ENCODE results near the gene POLR1H. TPM values are rescaled to one million over a fixed set of nuclear protein-coding genes. Genes with fewer than 3 reads are reported as not detected.

The POLR1H gene
- total RNA-seq, 1 experiment from 2014 or later, result 42.6 TPM

- Histone ChIP-seq H2AFZ (ENCODE audit: low read depth, low read length, poor library complexity, severe bottlenecking) (no peak overlapping the region), H3K4me1 (ENCODE audit: control insufficient read depth in 1 of 2, insufficient read depth in 2 of 2, low read length in 2 of 2) (peaks cover 11 to 19% of the 10 kb centered on the region in 2 experiments), H3K79me2 (ENCODE audit: insufficient read depth, low read length) (no peaks in the 10 kb centered on the region), H3K4me2 (ENCODE audit: low read length) (no peak overlapping the region), H3K36me3 (ENCODE audit: control insufficient read depth in 1 of 2, insufficient read depth in 2 of 2, low read length in 2 of 2) (0 out of 4 replicates have a peak, but pooled peaks cover 0 to 2% of the 10 kb centered on the region in 2 experiments), H4K20me1 (ENCODE audit: insufficient read depth) (no peaks in the 10 kb centered on the region), H3K9me3 (ENCODE audit: control insufficient read depth in 1 of 2, insufficient read depth in 1 of 2, low read depth in 1 of 2, low read length in 2 of 2) (no peaks in the 10 kb centered on the region), H3K27ac (ENCODE audit: low read depth, low read length) (no peak overlapping the region), H3K4me3 (replicated peaks in 1 of 2; ENCODE audit: low read depth in 1 of 2, low read length in 2 of 2) (no peak overlapping the region), H3K9me2 (ENCODE audit: insufficient read depth) (no peaks in the 10 kb centered on the region), H3K27me3 (ENCODE audit: insufficient read depth, low read length) (no peaks in the 10 kb centered on the region), H3K9ac (ENCODE audit: low read length) (no peak overlapping the region)
- ATAC-seq, result no peak
- CTCF ChIA-PET, result no interaction called here
- POLR2A ChIA-PET, result no interaction called here
- DNase-seq (ENCODE audit: low read depth, low spot score), result no peak
- TF ChIP-seq SP1 (IDR thresholded peaks at IDR 0.05; ENCODE audit: low read depth), result no peak
- TF ChIP-seq ATF3 (IDR thresholded peaks at IDR 0.05), result no peak
- no peak for TF ChIP-seq TCF7L2 (IDR thresholded peaks at IDR 0.05; ENCODE audit: borderline replicate concordance, extremely low read depth, insufficient read depth, insufficient read length)
- no peak for TF ChIP-seq POLR2AphosphoS5 (IDR thresholded peaks at IDR 0.05; ENCODE audit: low read depth, low read length)
- TF ChIP-seq RAD21 (IDR thresholded peaks at IDR 0.05; ENCODE audit: low read depth), result no peak
- no peak for TF ChIP-seq ZNF274 (IDR thresholded peaks at IDR 0.05; ENCODE audit: low read depth, low read length)
- TF ChIP-seq SIN3A (IDR thresholded peaks at IDR 0.05; ENCODE audit: low read depth), result no peak
- RAD21 ChIA-PET (ENCODE audit: low non-redundant PET in 1 of 2, low total read pairs in 2 of 2, uncharacterized antibody in 2 of 2, unreplicated experiment in 2 of 2), result no interaction called here
- BruUV-seq (replicated peaks), result no TSS peak
- intact Hi-C loops (cut with micrococcal nuclease), result no loop called here
These were observed 12.6 kb downstream of the POLR1H start for GRCh38 chr6:30073489-30074235.

GRCh38 chr6:30074331-30075093, 13.4 kb downstream of the POLR1H start:
- Histone ChIP-seq H3K36me3 (ENCODE audit: control insufficient read depth in 1 of 2, insufficient read depth in 2 of 2, low read length in 2 of 2) (no peaks in the 10 kb centered on the region), H3K9me2 (ENCODE audit: insufficient read depth) (no peaks in the 10 kb centered on the region), H3K4me1 (ENCODE audit: control insufficient read depth in 1 of 2, insufficient read depth in 2 of 2, low read length in 2 of 2) (peaks cover 11 to 19% of the 10 kb centered on the region in 2 experiments), H3K27me3 (ENCODE audit: insufficient read depth, low read length) (no peaks in the 10 kb centered on the region), H3K79me2 (ENCODE audit: insufficient read depth, low read length) (no peaks in the 10 kb centered on the region), H2AFZ (ENCODE audit: low read depth, low read length, poor library complexity, severe bottlenecking) (no peak overlapping the region), H3K4me3 (replicated peaks in 1 of 2; ENCODE audit: low read depth in 1 of 2, low read length in 2 of 2) (no peak overlapping the region), H4K20me1 (ENCODE audit: insufficient read depth) (no peaks in the 10 kb centered on the region), H3K9me3 (ENCODE audit: control insufficient read depth in 1 of 2, insufficient read depth in 1 of 2, low read depth in 1 of 2, low read length in 2 of 2) (no peaks in the 10 kb centered on the region), H3K27ac (ENCODE audit: low read depth, low read length) (no peak overlapping the region), H3K9ac (ENCODE audit: low read length) (no peak overlapping the region), H3K4me2 (ENCODE audit: low read length) (no peak overlapping the region)
- ChIA-PET RAD21 (ENCODE audit: low non-redundant PET in 1 of 2, low total read pairs in 2 of 2, uncharacterized antibody in 2 of 2, unreplicated experiment in 2 of 2) (no interaction called here), CTCF (no interaction called here), POLR2A (no interaction called here)
- no peak for DNase-seq (ENCODE audit: low read depth, low spot score)
- BruUV-seq (replicated peaks), result no TSS peak
- intact Hi-C loops (cut with micrococcal nuclease), result no loop called here
- ATAC-seq, result no peak
- TF ChIP-seq REST (IDR thresholded peaks at IDR 0.05; ENCODE audit: low read depth), result no peak
- TF ChIP-seq MAX (IDR thresholded peaks at IDR 0.05), result no peak
- TF ChIP-seq SRF (IDR thresholded peaks at IDR 0.05; ENCODE audit: low read depth), result no peak
- no peak for TF ChIP-seq ELF1 (IDR thresholded peaks at IDR 0.05; ENCODE audit: borderline replicate concordance, low read depth)
- TF ChIP-seq POLR2AphosphoS5 (IDR thresholded peaks at IDR 0.05; ENCODE audit: low read depth, low read length), result no peak
- no peak for TF ChIP-seq YY1 (IDR thresholded peaks at IDR 0.05; ENCODE audit: extremely low read depth, insufficient replicate concordance, low read depth, low read length)
- TF ChIP-seq CBX3 (IDR thresholded peaks at IDR 0.05; ENCODE audit: low read depth), result no peak

Data from HCT116 (cell line).